ENCODE results near the gene TRIO. TPM values are rescaled to one million over a fixed set of nuclear protein-coding genes. Genes with fewer than 3 reads are reported as not detected.

Gene TRIO
- total and polyA plus RNA-seq, 4 donors, result 22.0 to 374 (median 191) TPM

DNA sequence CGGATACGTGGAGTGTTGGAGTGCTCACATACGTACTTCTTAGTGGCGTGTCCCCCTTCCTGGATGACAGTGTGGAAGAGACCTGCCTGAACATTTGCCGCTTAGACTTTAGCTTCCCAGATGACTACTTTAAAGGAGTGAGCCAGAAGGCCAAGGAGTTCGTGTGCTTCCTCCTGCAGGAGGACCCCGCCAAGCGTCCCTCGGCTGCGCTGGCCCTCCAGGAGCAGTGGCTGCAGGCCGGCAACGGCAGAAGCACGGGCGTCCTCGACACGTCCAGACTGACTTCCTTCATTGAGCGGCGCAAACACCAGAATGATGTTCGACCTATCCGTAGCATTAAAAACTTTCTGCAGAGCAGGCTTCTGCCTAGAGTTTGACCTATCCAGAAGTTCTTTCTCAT, 364.9 kb downstream of the TRIO start:
- Histone ChIP-seq H3K27me3 (ENCODE audit: control insufficient read depth in 1 of 2, insufficient read depth in 2 of 2, low read length in 1 of 2) (no peaks in the 10 kb centered on the region), H3K4me3 (ENCODE audit: low read length in 2 of 2) (no peak overlapping the region), H3K27ac (ENCODE audit: low read depth in 1 of 2, low read length in 2 of 2) (no peak overlapping the region), H3K36me3 (ENCODE audit: control insufficient read depth in 1 of 2, insufficient read depth in 2 of 2, low read length in 1 of 2) (peaks cover 0 to 3% of the 10 kb centered on the region in 2 donors), H3K4me1 (ENCODE audit: control insufficient read depth in 1 of 2, insufficient read depth in 2 of 2, low read length in 2 of 2) (no peaks in the 10 kb centered on the region), H3K9me3 (ENCODE audit: control insufficient read depth, low read length) (no peaks in the 10 kb centered on the region)
- DNase-seq, result no peak
- ATAC-seq (ENCODE audit: low FRiP score), result no peak
- WGBS, 2 donors, result 92 to 93% methylated on average over 20 of the region's 20 CpGs
- intact Hi-C loops (cut with DNase I), result no loop called here

DNA sequence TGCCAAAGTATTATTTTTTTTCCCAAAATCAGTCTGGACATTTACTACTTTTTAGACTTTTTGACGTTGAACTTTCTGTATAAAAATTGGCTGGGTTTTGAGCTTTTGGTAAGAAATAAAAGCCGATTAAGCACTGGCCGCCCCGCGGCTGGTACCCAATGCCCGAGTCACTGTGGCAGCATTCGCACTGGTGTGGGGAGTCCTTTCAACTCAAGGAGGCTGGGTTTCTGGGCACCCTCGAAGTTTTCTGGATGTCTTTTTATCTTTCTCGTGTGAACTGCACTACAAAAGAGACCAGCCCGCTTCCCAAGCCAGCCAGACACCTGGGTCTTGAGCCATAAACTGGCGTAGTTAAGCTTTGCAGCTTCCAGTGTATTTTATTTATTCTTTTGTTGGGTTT, 366.4 kb downstream of the TRIO start:
- no peak overlapping the region for H3K27ac ChIP-seq (ENCODE audit: low read depth in 1 of 2, low read length in 2 of 2)
- no peak overlapping the region for H3K4me3 ChIP-seq (ENCODE audit: low read length in 2 of 2)
- no peaks in the 10 kb centered on the region for H3K27me3 ChIP-seq (ENCODE audit: control insufficient read depth in 1 of 2, insufficient read depth in 2 of 2, low read length in 1 of 2)
- no peaks in the 10 kb centered on the region for H3K9me3 ChIP-seq (ENCODE audit: control insufficient read depth, low read length)
- ATAC-seq (ENCODE audit: low FRiP score) (no peak), DNase-seq (no peak)
- no peaks in the 10 kb centered on the region for H3K4me1 ChIP-seq (ENCODE audit: control insufficient read depth in 1 of 2, insufficient read depth in 2 of 2, low read length in 2 of 2)
- intact Hi-C loops (cut with DNase I), result no loop called here
- H3K36me3 ChIP-seq (ENCODE audit: control insufficient read depth in 1 of 2, insufficient read depth in 2 of 2, low read length in 1 of 2), result no peaks in the 10 kb centered on the region
- WGBS, 2 donors, result 67 to 81% methylated on average over 11 of the region's 11 CpGs

DNA sequence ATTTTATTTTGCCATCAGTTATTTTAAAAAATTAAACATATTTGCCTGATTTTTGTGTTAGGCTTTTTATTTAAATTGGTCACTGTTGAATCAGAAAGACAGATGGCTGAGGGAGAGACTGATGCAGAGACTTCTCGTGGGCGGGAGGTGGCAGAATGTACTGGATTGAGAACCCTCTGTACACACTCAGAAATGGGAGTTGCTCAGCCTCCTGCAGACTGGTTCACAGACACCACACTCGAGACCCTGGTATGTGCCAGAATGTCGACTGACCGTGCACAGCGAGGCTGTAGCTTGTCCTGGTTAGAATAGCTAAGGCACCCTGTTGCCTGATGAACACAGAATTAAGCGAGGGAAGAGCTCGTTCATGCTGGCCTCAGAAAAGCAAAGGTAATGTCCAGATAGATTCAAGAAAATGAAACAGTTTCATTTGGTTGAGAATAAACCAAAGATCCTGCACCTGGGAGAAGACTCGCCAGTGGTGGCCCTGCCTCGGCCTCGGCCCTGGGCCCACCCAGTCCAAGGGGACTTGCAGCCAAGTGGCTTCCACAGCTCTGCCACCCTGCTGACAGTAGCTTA, 367.1 kb downstream of the TRIO start:
- intact Hi-C loops (cut with DNase I), result no loop called here
- no peaks in the 10 kb centered on the region for H3K4me1 ChIP-seq (ENCODE audit: control insufficient read depth in 1 of 2, insufficient read depth in 2 of 2, low read length in 2 of 2)
- WGBS, 2 donors, result 82 to 85% methylated on average over 11 of the region's 11 CpGs
- DNase-seq (no peak), ATAC-seq (ENCODE audit: low FRiP score) (no peak)
- H3K27me3 ChIP-seq (ENCODE audit: control insufficient read depth in 1 of 2, insufficient read depth in 2 of 2, low read length in 1 of 2), result no peaks in the 10 kb centered on the region
- no peaks in the 10 kb centered on the region for H3K9me3 ChIP-seq (ENCODE audit: control insufficient read depth, low read length)
- no peak overlapping the region for H3K27ac ChIP-seq (ENCODE audit: low read depth in 1 of 2, low read length in 2 of 2)
- no peak overlapping the region for H3K4me3 ChIP-seq (ENCODE audit: low read length in 2 of 2)
- no peaks in the 10 kb centered on the region for H3K36me3 ChIP-seq (ENCODE audit: control insufficient read depth in 1 of 2, insufficient read depth in 2 of 2, low read length in 1 of 2)

DNA sequence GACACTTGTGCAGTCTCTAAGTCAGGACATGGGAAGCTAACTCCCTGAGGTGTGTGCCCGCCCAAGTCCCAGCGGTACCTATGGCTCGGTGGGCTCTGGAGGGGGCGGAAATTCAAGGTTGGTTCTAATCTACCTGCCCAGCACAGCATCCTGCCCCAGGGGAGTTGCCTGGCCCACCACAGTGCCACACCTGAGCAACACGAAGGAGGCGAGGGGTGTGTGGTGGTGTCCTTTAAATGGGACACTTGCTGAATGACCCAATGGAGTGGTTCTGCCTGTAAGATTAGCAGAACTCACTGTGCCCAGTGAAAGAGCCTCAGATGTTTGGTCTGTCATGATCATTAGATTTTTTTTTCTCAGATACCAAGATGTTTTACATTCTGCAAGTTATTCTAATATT, 367.7 kb downstream of the TRIO start:
- intact Hi-C loops (cut with DNase I), result no loop called here
- Histone ChIP-seq H3K4me3 (ENCODE audit: low read length in 2 of 2) (no peak overlapping the region), H3K4me1 (ENCODE audit: control insufficient read depth in 1 of 2, insufficient read depth in 2 of 2, low read length in 2 of 2) (no peaks in the 10 kb centered on the region), H3K27ac (ENCODE audit: low read depth in 1 of 2, low read length in 2 of 2) (no peak overlapping the region), H3K36me3 (ENCODE audit: control insufficient read depth in 1 of 2, insufficient read depth in 2 of 2, low read length in 1 of 2) (no peaks in the 10 kb centered on the region), H3K27me3 (ENCODE audit: control insufficient read depth in 1 of 2, insufficient read depth in 2 of 2, low read length in 1 of 2) (no peaks in the 10 kb centered on the region), H3K9me3 (ENCODE audit: control insufficient read depth, low read length) (no peaks in the 10 kb centered on the region)
- ATAC-seq (ENCODE audit: low FRiP score) (no peak), DNase-seq (no peak)
- WGBS, 2 donors, result 82 to 87% methylated on average over 6 of the region's 6 CpGs

DNA sequence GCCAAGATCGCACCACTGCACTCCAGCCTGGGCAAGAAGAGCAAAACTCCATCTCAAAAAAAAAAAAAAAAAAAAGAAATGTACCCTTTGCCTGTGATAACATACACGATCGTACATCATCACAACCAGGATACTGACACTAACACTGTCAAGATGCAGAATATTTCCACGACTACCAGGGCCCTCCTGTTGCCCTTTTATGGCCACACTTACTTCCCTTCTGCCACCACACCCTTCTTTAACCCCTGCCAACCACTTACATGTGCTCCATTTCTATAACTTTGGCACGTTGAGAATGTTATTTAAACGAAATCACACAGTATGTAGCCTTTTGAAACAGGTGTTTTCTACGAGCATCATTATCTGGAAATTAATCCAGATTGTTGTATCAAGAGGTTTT, 369.4 kb downstream of the TRIO start:
- ATAC-seq (ENCODE audit: low FRiP score) (no peak), DNase-seq (no peak)
- H3K36me3 ChIP-seq (ENCODE audit: control insufficient read depth in 1 of 2, insufficient read depth in 2 of 2, low read length in 1 of 2), result no peaks in the 10 kb centered on the region
- H3K27me3 ChIP-seq (ENCODE audit: control insufficient read depth in 1 of 2, insufficient read depth in 2 of 2, low read length in 1 of 2), result no peaks in the 10 kb centered on the region
- no peaks in the 10 kb centered on the region for H3K9me3 ChIP-seq (ENCODE audit: control insufficient read depth, low read length)
- no peaks in the 10 kb centered on the region for H3K4me1 ChIP-seq (ENCODE audit: control insufficient read depth in 1 of 2, insufficient read depth in 2 of 2, low read length in 2 of 2)
- no peak overlapping the region for H3K27ac ChIP-seq (ENCODE audit: low read depth in 1 of 2, low read length in 2 of 2)
- intact Hi-C loops (cut with DNase I), result no loop called here
- no peak overlapping the region for H3K4me3 ChIP-seq (ENCODE audit: low read length in 2 of 2)
- 57 to 61% methylated on average over 7 of the region's 7 CpGs for WGBS, 2 donors

DNA sequence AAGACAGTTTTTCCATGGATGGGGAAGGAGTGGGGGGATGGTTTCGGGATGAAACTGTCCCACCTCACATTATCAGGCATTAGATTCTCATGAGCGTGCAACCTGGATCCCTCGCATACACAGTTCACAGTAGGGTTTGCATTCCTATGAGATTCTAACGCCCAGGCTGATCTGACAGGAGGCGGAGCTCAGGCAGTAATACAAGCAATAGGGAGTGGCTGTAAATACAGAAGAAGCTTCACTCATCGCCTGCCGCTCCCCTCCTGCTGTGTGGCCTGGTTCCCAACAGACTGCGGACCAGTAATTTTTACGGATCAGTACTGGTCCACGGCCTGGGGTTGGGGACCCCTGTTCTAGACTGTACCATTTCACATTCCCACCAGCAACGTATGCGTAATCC, 370.1 kb downstream of the TRIO start:
- no peaks in the 10 kb centered on the region for H3K36me3 ChIP-seq (ENCODE audit: control insufficient read depth in 1 of 2, insufficient read depth in 2 of 2, low read length in 1 of 2)
- DNase-seq (peak in 1 of 2 donors; percentile 12), ATAC-seq (ENCODE audit: low FRiP score) (no peak)
- H3K4me3 ChIP-seq (ENCODE audit: low read length in 2 of 2), result no peak overlapping the region
- intact Hi-C loops (cut with DNase I), result no loop called here
- H3K9me3 ChIP-seq (ENCODE audit: control insufficient read depth, low read length), result no peaks in the 10 kb centered on the region
- H3K27ac ChIP-seq (ENCODE audit: low read depth in 1 of 2, low read length in 2 of 2), result no peak overlapping the region
- H3K4me1 ChIP-seq (ENCODE audit: control insufficient read depth in 1 of 2, insufficient read depth in 2 of 2, low read length in 2 of 2), result no peaks in the 10 kb centered on the region
- no peaks in the 10 kb centered on the region for H3K27me3 ChIP-seq (ENCODE audit: control insufficient read depth in 1 of 2, insufficient read depth in 2 of 2, low read length in 1 of 2)
- 72 to 76% methylated on average over 12 of the region's 12 CpGs for WGBS, 2 donors

DNA sequence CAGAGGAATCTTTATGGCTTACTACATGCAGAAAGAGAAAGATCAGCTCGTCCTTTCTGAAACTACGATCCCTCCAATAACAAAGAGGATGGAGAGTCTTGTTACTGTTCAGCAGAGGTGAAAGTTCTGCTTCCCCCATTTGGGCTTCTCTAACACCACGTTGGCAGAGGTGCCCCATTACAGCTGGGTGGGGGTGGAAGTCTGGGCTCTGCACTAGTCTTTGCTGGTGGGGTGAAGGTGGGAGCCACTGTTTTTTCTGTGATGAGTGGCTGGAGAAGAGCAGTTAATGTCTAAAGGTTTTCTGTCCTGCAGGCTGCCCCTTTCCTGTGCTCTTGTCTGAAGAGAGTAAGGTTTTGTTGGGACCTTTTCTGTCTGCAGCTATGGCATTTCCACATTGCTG, 373.8 kb downstream of the TRIO start:
- no peaks in the 10 kb centered on the region for H3K36me3 ChIP-seq (ENCODE audit: control insufficient read depth in 1 of 2, insufficient read depth in 2 of 2, low read length in 1 of 2)
- no peak for DNase-seq
- 22 to 38% methylated on average over 3 of the region's 3 CpGs for WGBS, 2 donors

DNA sequence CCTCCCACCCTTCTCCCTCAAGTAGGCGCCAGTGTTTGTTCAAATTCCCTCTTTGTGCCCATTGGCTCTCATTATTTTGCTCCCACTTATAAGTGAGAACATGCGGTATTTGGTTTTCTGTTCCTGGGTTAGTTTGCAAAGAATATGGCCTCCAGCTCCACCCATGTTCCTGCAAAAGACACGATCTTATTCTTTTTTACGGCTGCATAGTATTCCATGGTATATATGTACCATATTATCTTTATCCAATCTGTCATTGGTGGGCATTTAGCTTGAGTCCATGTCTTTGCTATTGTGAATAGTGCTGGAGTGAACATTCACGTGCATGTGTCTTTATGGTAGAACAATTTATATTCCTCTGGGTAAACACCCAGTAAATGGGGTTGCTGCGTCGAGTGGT, 375.5 kb downstream of the TRIO start:
- Histone ChIP-seq H3K36me3 (ENCODE audit: control insufficient read depth in 1 of 2, insufficient read depth in 2 of 2, low read length in 1 of 2) (no peaks in the 10 kb centered on the region), H3K27me3 (ENCODE audit: control insufficient read depth in 1 of 2, insufficient read depth in 2 of 2, low read length in 1 of 2) (no peaks in the 10 kb centered on the region), H3K9me3 (ENCODE audit: control insufficient read depth, low read length) (no peaks in the 10 kb centered on the region), H3K4me1 (ENCODE audit: control insufficient read depth in 1 of 2, insufficient read depth in 2 of 2, low read length in 2 of 2) (no peaks in the 10 kb centered on the region), H3K27ac (ENCODE audit: low read depth in 1 of 2, low read length in 2 of 2) (no peak overlapping the region), H3K4me3 (ENCODE audit: low read length in 2 of 2) (no peak overlapping the region)
- intact Hi-C loops (cut with DNase I), result no loop called here
- 96 to 97% methylated on average over 7 of the region's 7 CpGs for WGBS, 2 donors
- ATAC-seq (ENCODE audit: low FRiP score) (no peak), DNase-seq (no peak)

More for the DNA sequence above, 373.8 kb downstream of the TRIO start:
- intact Hi-C loops (cut with DNase I), result no loop called here
- no peaks in the 10 kb centered on the region for H3K27me3 ChIP-seq (ENCODE audit: control insufficient read depth in 1 of 2, insufficient read depth in 2 of 2, low read length in 1 of 2)
- no peaks in the 10 kb centered on the region for H3K4me1 ChIP-seq (ENCODE audit: control insufficient read depth in 1 of 2, insufficient read depth in 2 of 2, low read length in 2 of 2)
- no peak overlapping the region for H3K4me3 ChIP-seq (ENCODE audit: low read length in 2 of 2)
- no peaks in the 10 kb centered on the region for H3K9me3 ChIP-seq (ENCODE audit: control insufficient read depth, low read length)
- H3K27ac ChIP-seq (ENCODE audit: low read depth in 1 of 2, low read length in 2 of 2), result no peak overlapping the region
- ATAC-seq (ENCODE audit: low FRiP score), result no peak

DNA sequence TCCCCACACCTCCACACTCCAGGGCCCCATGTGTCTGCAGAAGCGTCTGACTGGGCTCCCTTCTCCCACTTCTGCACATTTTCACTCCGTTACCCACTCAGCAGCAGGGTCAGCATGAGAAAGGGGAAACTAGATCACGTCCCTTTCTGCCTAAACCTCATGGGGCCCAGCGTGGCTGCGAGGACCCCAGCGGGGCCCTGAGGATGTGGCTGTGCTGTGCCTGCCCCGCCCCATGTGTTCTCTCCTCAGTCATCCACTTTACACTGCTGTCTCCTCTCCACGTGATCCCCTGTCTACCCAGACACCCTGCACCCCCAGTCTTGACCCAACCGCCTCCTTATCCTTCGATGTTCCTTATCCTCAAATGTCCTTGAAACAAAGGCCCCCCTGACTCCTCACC, 378.6 kb downstream of the TRIO start:
- ATAC-seq (ENCODE audit: low FRiP score) (no peak), DNase-seq (no peak)
- H3K36me3 ChIP-seq (ENCODE audit: control insufficient read depth in 1 of 2, insufficient read depth in 2 of 2, low read length in 1 of 2), result no peaks in the 10 kb centered on the region
- no peaks in the 10 kb centered on the region for H3K4me1 ChIP-seq (ENCODE audit: control insufficient read depth in 1 of 2, insufficient read depth in 2 of 2, low read length in 2 of 2)
- no peak overlapping the region for H3K27ac ChIP-seq (ENCODE audit: low read depth in 1 of 2, low read length in 2 of 2)
- 90 to 95% methylated on average over 10 of the region's 10 CpGs for WGBS, 2 donors
- H3K4me3 ChIP-seq (ENCODE audit: low read length in 2 of 2), result no peak overlapping the region
- H3K27me3 ChIP-seq (ENCODE audit: control insufficient read depth in 1 of 2, insufficient read depth in 2 of 2, low read length in 1 of 2), result no peaks in the 10 kb centered on the region
- intact Hi-C loops (cut with DNase I), result no loop called here
- H3K9me3 ChIP-seq (ENCODE audit: control insufficient read depth, low read length), result no peaks in the 10 kb centered on the region

Measured in aorta (tissue), 5 donors.